HG02588 (cell line): ENCODE measurements around the gene FAM13A.
"Not testable (repeated sequence)": the region's sequence is repeated elsewhere in the genome, so short reads cannot be mapped to it uniquely, and the experiment has no call there.

Experiments used
- ATAC-seq: cut with Tn5 transposase; IDR thresholded peaks from one replicate; pipeline ENCODE4 v1.9.1; 2021; ENCODE audit warnings: mild to moderate bottlenecking, moderate library complexity; ENCODE audit not compliant: unreplicated experiment

The FAM13A gene

DNA sequence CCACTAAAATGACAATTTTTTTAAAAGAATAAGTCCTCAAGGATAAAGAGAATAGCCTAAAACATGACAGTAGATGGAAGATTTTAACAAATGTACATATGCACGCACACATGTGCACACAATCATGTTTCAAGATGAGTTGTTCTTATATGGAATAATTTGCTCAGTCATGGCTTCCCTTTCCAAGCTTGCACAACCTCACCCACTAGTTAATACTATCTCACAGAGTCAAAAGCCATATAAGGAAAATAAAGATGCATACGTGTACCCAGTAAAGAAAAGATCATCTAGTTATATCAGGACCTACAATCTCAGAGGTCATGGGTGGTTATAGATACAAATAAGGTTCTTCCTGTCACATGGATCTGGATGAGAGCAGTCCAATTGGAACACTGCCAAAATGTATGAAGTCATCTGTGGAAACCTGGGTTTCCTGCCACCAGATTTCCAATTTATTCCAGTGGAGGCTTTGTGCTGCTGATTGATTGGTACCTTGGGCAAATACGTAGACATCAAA, 56.1 kb downstream of the FAM13A start:
- no peak for ATAC-seq

DNA sequence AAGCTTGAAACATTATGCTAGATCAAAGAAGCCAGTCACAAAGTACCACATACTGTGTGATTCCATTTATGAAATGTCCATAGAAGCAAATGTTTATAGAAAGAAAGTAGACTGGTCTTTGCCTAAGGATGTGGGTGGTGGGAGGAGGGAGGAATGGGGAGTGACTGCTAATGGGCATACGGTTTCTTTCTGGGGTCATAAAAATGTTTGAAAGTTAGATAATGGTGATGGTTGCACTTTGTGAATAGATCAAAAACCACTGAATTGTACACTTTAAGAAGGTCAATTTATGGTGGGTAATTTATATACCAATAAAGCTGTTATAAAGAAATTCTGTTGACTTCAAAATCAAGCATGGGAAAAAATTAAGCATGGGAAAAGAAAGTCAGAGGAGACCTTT, 56.6 kb downstream of the FAM13A start:
- no peak for ATAC-seq

GRCh38 chr4:88999392-88999930, 57.5 kb downstream of the FAM13A start:
- no peak for ATAC-seq

GRCh38 chr4:88998891-88999290, 58.1 kb downstream of the FAM13A start:
- ATAC-seq = no peak

- ATAC-seq = no peak
These were observed 59.0 kb downstream of the FAM13A start for GRCh38 chr4:88998001-88998400.

- ATAC-seq = no peak
These were observed 61.1 kb downstream of the FAM13A start for GRCh38 chr4:88995874-88996273.

DNA sequence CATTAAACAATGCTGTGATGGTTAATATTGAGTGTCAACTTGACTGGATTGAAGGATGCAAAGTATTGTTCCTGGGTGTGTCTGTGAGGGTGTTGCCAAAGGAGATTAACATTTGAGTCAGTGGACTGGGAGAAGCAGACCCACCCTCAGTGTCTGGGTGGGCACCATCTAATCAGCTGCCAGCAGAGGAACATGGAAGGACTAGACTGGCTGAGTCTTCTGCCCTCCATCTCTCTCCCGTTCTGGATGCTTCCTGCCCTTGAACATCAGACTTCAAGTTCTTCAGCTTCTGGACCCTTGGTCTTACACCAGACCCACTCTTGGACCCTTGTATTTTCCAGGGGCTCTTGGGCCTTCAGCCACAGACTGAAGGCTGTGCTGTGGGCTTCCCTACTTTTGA, 61.7 kb downstream of the FAM13A start:
- ATAC-seq = not testable (repeated sequence)

DNA sequence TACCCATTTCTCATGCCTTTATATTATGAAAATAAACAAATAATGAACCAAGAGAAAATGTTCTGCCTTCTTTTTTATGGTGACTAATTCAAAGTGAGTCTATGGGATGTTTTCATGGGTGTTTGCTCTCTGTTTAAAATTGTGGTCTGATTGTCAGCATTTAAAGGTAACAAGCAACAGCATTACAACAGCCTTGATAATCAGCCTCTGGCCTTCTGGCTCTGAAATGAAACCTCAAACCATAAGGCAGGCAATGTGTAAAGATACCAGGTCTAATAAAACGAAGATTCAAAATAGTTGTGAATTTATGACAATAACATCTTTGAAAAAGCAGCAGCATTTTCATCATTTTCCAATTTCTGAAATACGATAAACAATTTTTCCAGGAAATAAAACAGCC, 63.7 kb downstream of the FAM13A start:
- ATAC-seq = no peak

- ATAC-seq = no peak
These were observed 65.2 kb downstream of the FAM13A start for GRCh38 chr4:88991746-88992145.

- ATAC-seq = no peak
These were observed 67.0 kb downstream of the FAM13A start for GRCh38 chr4:88989990-88990389.

DNA sequence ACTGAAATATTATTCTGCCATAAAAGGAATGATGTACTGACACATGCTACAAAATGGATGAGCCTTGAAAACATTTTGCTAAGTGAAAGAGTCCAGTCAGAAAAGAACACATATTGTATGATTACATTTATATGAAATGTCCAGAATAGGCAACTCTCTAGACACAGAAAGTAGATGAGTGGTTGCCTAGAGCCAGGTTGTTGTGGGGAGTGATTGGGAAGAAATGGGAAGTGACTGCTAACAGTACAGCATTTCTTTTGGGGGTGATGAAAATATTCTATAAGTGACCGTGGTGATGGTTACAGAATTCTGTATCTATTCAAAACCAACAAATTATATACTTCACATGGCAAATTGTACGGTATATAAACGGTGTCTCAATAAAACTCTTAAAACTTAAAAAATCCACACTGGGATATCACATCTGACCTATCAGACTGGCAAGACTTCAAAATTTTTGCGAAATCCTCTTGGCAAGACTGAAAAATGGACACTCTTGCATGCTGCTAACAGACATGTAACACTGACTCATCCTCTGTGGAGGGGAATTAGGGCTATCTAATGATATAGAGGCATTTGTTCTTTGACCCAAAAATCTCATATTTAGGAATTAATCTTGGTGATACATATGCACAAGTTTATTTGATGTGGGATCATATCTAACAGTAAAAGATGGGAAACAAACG, 71.8 kb downstream of the FAM13A start:
- no peak for ATAC-seq

GRCh38 chr4:88982757-88983156, 74.2 kb downstream of the FAM13A start:
- ATAC-seq = no peak

DNA sequence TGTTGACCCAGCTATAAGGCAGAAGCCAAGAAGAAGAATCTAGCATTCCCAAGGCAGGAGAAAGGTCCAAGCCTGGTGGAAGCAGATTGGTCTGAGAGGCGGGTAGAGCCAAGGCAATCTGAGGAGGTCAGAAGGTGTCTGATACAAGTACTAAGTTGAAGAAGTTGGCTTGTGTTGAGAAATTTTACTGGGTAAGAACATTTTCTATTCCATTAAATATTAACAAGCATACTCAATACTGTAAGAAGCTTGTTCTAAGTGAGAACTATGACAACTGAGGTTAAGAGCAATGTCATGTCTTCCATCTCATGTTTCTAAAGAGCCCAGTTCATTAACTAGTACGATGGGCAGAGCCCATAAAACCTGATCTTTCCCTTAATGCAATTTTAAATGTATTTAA, 75.0 kb downstream of the FAM13A start:
- peak; percentile 81 for ATAC-seq

- ATAC-seq = no peak
These were observed 75.4 kb downstream of the FAM13A start for GRCh38 chr4:88981556-88981955.

DNA sequence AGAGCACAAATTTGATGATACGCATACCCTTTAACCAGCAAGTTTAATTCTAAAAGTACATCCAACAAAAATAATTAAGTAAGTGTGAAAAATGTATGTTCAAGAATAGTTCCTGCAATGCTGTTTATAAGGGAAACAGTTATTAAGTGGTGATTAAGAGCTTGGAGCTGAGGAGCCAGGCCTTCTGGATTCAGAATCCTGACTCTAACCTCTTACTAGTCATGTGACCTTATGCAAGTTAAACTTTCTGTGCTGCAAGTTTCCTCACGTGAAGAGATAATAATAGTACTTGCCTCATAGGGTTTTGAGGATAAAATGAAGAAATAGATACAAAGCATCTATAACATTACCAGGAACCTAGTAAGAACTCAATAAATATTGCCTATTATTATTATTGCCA, 77.7 kb downstream of the FAM13A start:
- ATAC-seq = no peak

DNA sequence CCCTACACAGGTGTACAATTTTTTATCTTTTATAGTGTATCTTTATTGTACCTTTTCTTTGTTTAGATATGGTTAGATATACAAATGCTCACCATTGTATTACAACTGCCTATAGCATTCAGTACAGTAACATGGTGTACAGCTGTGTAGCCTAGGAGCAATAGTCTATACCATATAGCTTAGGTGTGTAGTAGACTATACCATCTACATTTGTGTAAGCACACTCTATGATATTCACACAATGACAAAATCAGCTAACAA, 80.3 kb downstream of the FAM13A start:
- no peak for ATAC-seq

DNA sequence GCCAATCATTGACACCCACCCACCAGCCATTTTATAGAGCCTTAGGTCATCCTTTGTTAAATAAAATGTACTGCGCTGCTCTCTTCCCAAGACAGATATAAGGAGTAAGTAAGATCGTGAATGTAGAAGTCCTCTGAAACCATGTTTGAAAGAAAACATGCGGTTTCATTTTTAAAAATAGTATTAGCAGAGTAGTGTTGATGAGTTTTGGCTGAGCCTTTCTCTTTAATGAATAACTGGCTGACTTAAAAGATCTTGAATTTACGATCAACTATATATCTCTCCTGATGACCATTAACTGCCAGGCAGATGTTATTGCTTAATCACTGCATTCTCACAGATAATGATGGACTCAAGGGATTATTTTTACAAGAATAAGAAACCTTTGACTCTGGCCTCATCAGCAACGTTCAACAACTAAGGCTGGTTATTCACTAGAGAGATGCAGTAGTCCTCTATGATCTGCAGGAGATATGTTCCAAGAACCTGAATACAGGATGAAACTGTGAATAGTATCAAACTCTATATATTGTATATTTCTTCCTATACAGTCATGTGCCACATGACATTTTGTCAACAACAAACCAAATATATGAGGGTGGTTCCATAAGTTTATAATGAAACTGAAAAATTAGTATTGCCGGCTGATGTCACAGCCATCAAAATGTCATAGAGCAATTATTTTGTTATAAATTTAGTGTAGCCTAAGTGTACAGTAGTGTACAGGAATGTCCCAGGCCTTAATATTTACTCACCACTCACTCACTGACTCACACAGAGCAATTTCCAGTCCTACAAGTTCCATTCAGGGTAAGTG, 80.8 kb downstream of the FAM13A start:
- ATAC-seq = no peak

DNA sequence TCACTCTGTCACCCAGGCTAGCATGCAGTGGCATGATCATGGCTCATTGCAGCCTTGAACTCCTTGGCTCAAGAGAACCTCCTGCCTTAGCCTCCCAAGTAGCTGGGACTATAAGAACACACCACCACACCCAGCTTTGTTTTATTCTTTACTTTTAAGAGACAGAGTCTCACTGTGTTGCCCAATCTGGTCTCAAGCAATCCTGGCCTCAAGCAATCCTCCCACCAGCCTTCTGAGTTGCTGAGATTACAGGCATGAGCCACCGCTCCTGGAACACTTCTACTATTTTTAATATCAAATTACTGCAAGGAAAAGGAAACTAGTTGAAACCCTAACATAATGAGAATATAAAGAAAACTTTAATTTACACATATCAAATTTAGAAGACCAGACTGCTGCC, 85.4 kb downstream of the FAM13A start:
- no peak for ATAC-seq

DNA sequence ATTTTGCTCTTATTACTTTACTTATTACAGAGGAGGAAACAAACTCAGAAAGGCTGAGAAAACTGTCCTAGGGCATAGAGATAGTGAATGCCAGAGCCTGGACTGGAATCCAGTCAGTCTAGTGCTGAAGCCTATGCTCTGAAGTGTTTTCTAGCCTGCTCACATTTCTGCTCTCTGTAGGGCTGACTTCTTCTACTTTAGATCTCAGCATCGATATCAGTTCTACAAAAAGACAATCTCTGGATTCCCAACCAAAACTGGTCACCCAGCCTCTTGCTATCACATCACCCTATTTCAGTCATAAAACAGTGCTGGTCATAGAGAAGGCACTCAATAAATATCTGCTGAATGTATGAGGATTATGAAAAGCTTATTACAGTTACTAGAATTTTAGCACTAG, 87.2 kb downstream of the FAM13A start:
- ATAC-seq = no peak

DNA sequence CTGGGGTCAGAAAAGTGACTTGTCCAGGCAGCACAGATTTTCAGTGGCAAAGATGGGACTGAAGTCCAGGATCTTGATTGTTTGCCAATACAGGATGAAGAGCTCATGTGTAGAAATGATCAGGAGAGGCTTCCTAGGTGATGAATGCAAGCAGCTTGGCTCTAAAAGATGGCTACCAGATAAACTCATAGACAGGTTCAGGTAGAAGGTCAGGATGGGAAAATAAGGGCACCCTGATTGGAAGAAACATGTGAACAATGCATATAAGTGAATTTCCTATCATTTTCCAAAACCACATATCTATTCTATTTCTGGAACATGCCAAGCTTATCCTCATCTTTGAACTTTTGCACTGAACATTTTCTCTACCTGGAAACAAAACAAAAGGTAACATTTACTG, 87.7 kb downstream of the FAM13A start:
- no peak for ATAC-seq

DNA sequence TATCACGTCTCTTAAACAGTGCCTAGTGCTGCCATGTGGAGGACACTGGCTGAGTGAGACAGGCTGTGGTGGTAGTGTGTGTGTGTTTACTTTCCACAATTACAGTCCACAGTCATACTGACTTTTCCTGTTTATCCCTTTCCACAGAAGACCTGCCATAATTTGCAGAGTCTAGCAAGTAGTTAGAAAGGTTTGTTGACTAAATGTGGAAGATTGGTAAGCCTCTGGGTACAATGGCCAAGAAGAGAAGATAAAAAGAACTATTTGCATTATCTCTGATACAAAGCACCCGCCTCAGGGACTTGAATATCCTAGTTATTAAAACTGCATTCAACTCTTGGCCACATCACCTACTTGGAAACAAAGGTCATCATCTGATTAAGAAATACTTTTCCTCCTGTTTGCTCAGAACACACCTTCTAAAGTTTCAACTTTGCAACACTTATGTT, 89.1 kb downstream of the FAM13A start:
- no peak for ATAC-seq

- ATAC-seq = no peak
These were observed 91.9 kb downstream of the FAM13A start for GRCh38 chr4:88965053-88965452.
